HG03521 (cell line): ENCODE measurements around the gene ZNF652.
"Not testable (repeated sequence)": the region's sequence is repeated elsewhere in the genome, so short reads cannot be mapped to it uniquely, and the experiment has no call there.

Experiments used
- ATAC-seq: cut with Tn5 transposase; IDR thresholded peaks from one replicate; pipeline ENCODE4 v1.9.1; 2021; ENCODE audit warnings: mild to moderate bottlenecking, moderate library complexity; ENCODE audit not compliant: unreplicated experiment

ZNF652 gene

GRCh38 chr17:49387498-49388289 is 25.6 kb upstream of the ZNF652 start:
- ATAC-seq = no peak

GRCh38 chr17:49386373-49386772 is 24.3 kb upstream of the ZNF652 start:
- ATAC-seq = no peak

- ATAC-seq = no peak
Measured at GRCh38 chr17:49384951-49385350, 22.9 kb upstream of the ZNF652 start.

- no peak for ATAC-seq
Measured at GRCh38 chr17:49383060-49383459, 21.0 kb upstream of the ZNF652 start.

GRCh38 chr17:49382556-49382955 is 20.5 kb upstream of the ZNF652 start:
- no peak for ATAC-seq

- no peak for ATAC-seq
Measured at GRCh38 chr17:49381793-49382192, 19.7 kb upstream of the ZNF652 start.

GRCh38 chr17:49381033-49381432 is 19.0 kb upstream of the ZNF652 start:
- no peak for ATAC-seq

GRCh38 chr17:49379926-49380325 is 17.9 kb upstream of the ZNF652 start:
- no peak for ATAC-seq

- ATAC-seq = no peak
Measured at GRCh38 chr17:49378311-49378710, 16.3 kb upstream of the ZNF652 start.

GRCh38 chr17:49375544-49375943 is 13.5 kb upstream of the ZNF652 start:
- ATAC-seq = no peak

- ATAC-seq = no peak
Measured at GRCh38 chr17:49373115-49373514, 11.1 kb upstream of the ZNF652 start.

- no peak for ATAC-seq
Measured at GRCh38 chr17:49372425-49372824, 10.4 kb upstream of the ZNF652 start.

GRCh38 chr17:49370971-49371834 is 9.2 kb upstream of the ZNF652 start:
- no peak for ATAC-seq

- ATAC-seq = no peak
Measured at GRCh38 chr17:49369760-49370159, 7.7 kb upstream of the ZNF652 start.

- no peak for ATAC-seq
Measured at GRCh38 chr17:49369089-49369488, 7.0 kb upstream of the ZNF652 start.

GRCh38 chr17:49365667-49366066 is 3.6 kb upstream of the ZNF652 start:
- no peak for ATAC-seq

GRCh38 chr17:49365126-49365525 is 3.1 kb upstream of the ZNF652 start:
- not testable (repeated sequence) for ATAC-seq

GRCh38 chr17:49364119-49364518 is 2.1 kb upstream of the ZNF652 start:
- no peak for ATAC-seq

- ATAC-seq = no peak
Measured at GRCh38 chr17:49363251-49363650, 1.2 kb upstream of the ZNF652 start.

- ATAC-seq = no peak
Measured at GRCh38 chr17:49362723-49363117, 670 bp upstream of the ZNF652 start.

GRCh38 chr17:49361129-49361901 is 735 bp downstream of the ZNF652 start:
- ATAC-seq = peak; percentile 26
